OCI-LY7 (cell line): ENCODE data around the gene TMEM219.

Experiments
- CTCF ChIP-seq: fragments of 200-600 bp; sonication (generic); conservative IDR thresholded peaks from 2 replicates; pipeline ENCODE4 v1.5.1; 2014; ENCODE audit warnings: mild to moderate bottlenecking, antibody characterized with exemption, low read length, moderate library complexity, mixed read lengths
- EZH2phosphoT487 ChIP-seq: fragments of 200-600 bp; sonication (generic); IDR thresholded peaks from 2 replicates; pipeline ENCODE4 v1.6.1; 2018; ENCODE audit warnings: low read depth, borderline replicate concordance, mild to moderate bottlenecking, mixed run types, antibody characterized with exemption, low read length, moderate library complexity, mixed read lengths

GRCh38 chr16:30007378-30007895 is 45.6 kb downstream of the TMEM219 start:
- no peak for TF ChIP-seq CTCF
- no peak for TF ChIP-seq EZH2phosphoT487
